ENCODE measurements around the gene WWC2. TPM values are rescaled to one million over a fixed set of nuclear protein-coding genes. Genes with fewer than 3 reads are reported as not detected.

The WWC2 gene
- total RNA-seq, 4 donors from 2014 or later: 33.7 to 48.3 (median 42.9) TPM

GRCh38 chr4:183287309-183287659 lies 188.2 kb downstream of the WWC2 start:
- no peak for TF ChIP-seq CTCF (IDR thresholded peaks at IDR 0.05)
- no peak for DNase-seq (ENCODE audit: low spot score)
- no peak for ATAC-seq (ENCODE audit: low FRiP score)

DNA sequence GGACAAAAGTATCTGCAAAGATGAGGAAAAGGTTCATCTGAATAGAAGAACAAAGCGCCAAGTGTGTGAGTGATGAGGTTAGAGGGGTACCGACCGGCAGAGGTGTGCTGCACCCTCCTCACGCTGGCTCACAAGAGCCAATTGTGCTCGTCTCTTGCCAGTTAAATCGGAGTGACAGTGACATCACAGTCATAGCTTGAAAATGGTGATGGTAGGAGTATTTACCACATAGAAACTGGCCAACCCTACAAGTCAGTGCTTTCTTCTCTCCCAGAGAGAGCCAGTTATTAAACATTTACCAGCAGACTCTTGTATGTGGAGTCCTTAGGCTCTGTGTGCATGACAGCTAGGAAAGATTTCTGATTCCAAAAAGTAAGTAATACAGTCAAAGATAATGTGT lies 188.6 kb downstream of the WWC2 start:
- ATAC-seq (ENCODE audit: low FRiP score) (no peak), DNase-seq (ENCODE audit: low spot score) (no peak)
- TF ChIP-seq CTCF (IDR thresholded peaks at IDR 0.05): no peak

DNA sequence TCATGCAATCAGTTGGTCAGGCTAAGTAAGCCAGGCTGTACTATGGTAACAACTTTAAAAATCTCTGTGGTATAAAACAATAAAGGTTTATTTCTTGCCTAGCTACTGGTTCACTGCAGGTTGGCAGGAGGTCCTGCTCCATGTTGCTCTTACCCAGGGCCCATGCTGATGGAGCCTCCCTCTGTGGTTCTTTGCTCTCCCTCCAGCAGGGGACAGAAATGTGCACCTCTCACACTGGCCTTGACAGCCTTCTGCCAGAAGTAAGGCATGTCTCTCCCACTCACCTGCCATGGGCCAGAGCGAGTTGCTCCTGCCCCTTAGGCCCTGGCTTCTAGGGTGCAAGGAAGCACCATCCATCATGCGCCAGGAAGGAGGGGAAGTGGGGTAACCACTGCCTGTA lies 189.9 kb downstream of the WWC2 start:
- ATAC-seq (ENCODE audit: low FRiP score): no peak
- TF ChIP-seq CTCF (IDR thresholded peaks at IDR 0.05): no peak
- DNase-seq (ENCODE audit: low spot score): no peak

DNA sequence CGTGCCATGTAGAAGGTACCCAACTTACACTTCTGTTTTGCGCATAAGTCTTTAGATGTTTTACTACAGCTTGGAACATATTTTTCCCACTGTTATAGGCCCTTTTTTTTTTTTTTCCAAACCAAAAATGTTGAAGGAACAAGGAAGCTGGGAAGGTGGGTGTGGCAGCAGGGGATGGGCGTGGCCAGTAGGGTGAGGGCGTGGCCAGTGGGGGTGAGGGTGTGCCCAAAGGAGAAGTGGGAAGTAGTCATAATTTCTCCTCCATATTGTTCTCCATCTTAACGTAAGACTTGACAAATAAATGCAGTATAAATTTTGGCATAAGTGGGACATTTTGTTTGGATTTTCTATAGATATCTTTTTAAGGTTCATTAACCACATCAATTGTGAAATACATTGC lies 190.6 kb downstream of the WWC2 start:
- no peak for TF ChIP-seq CTCF (IDR thresholded peaks at IDR 0.05)
- no peak for ATAC-seq (ENCODE audit: low FRiP score)
- no peak for DNase-seq (ENCODE audit: low spot score)

DNA sequence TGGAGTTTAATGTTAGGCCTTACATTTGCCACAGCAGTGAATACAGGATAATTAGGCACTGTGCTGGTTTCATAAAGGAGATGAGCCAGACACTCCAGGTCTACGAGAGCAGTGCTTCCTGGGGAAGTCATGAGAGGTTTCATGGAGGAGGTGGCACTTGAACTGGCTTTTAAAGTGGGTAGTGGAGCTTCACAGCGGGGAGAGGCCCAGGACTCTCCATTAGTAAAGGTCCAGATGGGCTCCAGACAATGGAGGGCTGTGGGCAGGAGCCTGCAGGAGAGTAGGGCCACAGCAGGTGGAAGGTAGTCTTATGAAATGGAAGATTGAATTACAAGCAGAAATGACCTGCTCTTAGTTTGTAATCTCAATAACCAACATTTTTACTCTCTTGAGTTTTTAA lies 192.0 kb downstream of the WWC2 start:
- TF ChIP-seq CTCF (IDR thresholded peaks at IDR 0.05): no peak
- ATAC-seq (ENCODE audit: low FRiP score) (no peak), DNase-seq (ENCODE audit: low spot score) (no peak)

DNA sequence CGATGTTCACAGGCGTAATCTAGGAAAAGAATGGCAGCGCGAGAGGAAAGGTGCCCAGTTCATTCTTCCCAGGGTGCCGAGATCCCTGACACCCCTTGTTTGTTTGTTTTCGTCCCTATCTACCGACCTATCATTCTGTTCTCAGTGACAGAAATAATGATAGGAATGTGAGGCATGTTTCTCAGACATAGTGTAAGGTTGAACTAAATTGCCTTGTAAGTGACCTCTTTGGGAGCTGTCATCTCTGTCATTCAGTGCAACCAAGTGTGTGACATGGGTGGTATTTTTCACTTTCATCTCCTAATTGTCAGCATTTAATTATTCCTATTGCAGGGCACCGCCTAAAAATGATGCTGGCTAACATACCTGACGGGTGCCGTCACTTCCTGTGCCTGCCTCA lies 196.7 kb downstream of the WWC2 start:
- no peak for ATAC-seq (ENCODE audit: low FRiP score)
- no peak for DNase-seq (ENCODE audit: low spot score)
- no peak for TF ChIP-seq CTCF (IDR thresholded peaks at IDR 0.05)

DNA sequence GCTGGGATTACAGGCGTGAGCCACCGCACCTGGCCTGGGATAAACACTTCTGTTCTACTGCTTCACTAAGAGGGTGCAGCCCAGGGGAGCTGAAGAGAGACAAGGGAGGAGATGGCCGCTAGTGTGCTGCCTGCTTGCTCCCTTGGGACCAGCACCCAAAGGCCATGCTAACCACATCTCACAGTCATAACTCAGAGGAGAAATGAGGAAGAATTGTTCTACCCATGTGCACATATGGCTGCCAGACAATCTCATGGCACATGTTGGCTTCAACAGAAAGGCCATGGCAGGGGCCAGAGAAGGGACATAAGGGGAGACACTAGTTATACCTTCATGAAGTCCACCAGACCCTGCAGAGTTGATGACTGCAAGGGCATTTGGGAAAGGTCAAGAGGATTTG lies 198.6 kb downstream of the WWC2 start:
- TF ChIP-seq CTCF (IDR thresholded peaks at IDR 0.05): no peak
- no peak for DNase-seq (ENCODE audit: low spot score)
- no peak for ATAC-seq (ENCODE audit: low FRiP score)
